MCF 10A (cell line): ENCODE measurements around the gene INF2. TPM values are rescaled to one million over a fixed set of nuclear protein-coding genes. Genes with fewer than 3 reads are reported as not detected.

Experiments used
- Bru-seq: library from RNA; stranded (reverse); fragments of 400-500 nt; gene quantifications from one replicate; lab custom pipeline; 2021; lab: Mats Ljungman, UMichigan
- BruChase-seq, 2 experiments: library from RNA; stranded (reverse); fragments of 400-500 nt; gene quantifications; one replicate each; lab custom pipeline; 2021; lab: Mats Ljungman, UMichigan
- BruUV-seq: library from RNA; stranded (reverse); fragments of 400-500 nt; replicated peaks from 2 replicates; lab custom pipeline; 2021; lab: Mats Ljungman, UMichigan
- CTCF ChIA-PET: fragments of 300-600 bp; sonication (Branson Sonifier 250); formaldehyde crosslinking; extraction: SDS; loops from one replicate; lab custom pipeline; 2021; ENCODE audit warnings: antibody characterized with exemption, inconsistent platforms; lab: Yijun Ruan, JAX
- POLR2A ChIA-PET: fragments of 300-600, 350-650 bp; sonication (Branson Sonifier 250); formaldehyde crosslinking; extraction: SDS; loops from one replicate; lab custom pipeline; 2020; ENCODE audit warnings: antibody characterized with exemption, inconsistent platforms; lab: Yijun Ruan, JAX
- DNase-seq: peaks from one replicate; pipeline ENCODE4 v3.0.0-alpha.2; 2018; ENCODE audit not compliant: unreplicated experiment
- H3K27ac Mint-ChIP-seq: one replicate; pipeline ENCODE4 v1.8.0; 2022; ENCODE audit warnings: mild to moderate bottlenecking, low read depth, mixed read lengths; ENCODE audit not compliant: unreplicated experiment
- H3K27me3 Mint-ChIP-seq: one replicate; pipeline ENCODE4 v1.8.0; 2022; ENCODE audit warnings: mixed read lengths; ENCODE audit not compliant: insufficient read depth, unreplicated experiment
- H3K36me3 Mint-ChIP-seq: one replicate; pipeline ENCODE4 v1.8.0; 2022; ENCODE audit warnings: mild to moderate bottlenecking, moderate library complexity, mixed read lengths; ENCODE audit not compliant: insufficient read depth, unreplicated experiment
- H3K4me1 Mint-ChIP-seq: one replicate; pipeline ENCODE4 v1.8.0; 2022; ENCODE audit warnings: mixed read lengths; ENCODE audit not compliant: insufficient read depth, unreplicated experiment
- H3K4me3 Mint-ChIP-seq: one replicate; pipeline ENCODE4 v1.8.0; 2022; ENCODE audit warnings: mild to moderate bottlenecking, moderate library complexity, mixed read lengths; ENCODE audit not compliant: unreplicated experiment
- H3K9me3 Mint-ChIP-seq: one replicate; pipeline ENCODE4 v1.8.0; 2022; ENCODE audit warnings: mixed read lengths; ENCODE audit not compliant: unreplicated experiment
- CTCF ChIP-seq: fragments of 200-600 bp; IDR thresholded peaks from one replicate; pipeline ENCODE4 v1.8.0; 2022; ENCODE audit warnings: antibody characterized with exemption, mild to moderate bottlenecking; ENCODE audit not compliant: unreplicated experiment
- intact Hi-C: fragments of 100-400 bp; cut with micrococcal nuclease; formaldehyde crosslinking; loops from 2 replicates; pipeline ENCODE4 v1.14.1; 2022
- long read RNA-seq: library from polyadenylated mRNA; stranded (forward); transcript quantifications from one replicate; pipeline ENCODE4 v2.0.0, GENCODE V29; 2022
- total RNA-seq: library from RNA; stranded (reverse); gene quantifications from 2 replicates; pipeline ENCODE4 v1.2.3, GENCODE V29; 2022

The INF2 gene
- total RNA-seq (91.6 and 102 TPM in 2 replicates), Bru-seq, nascent RNA (percentile 59 among the genes with signal in this experiment), BruChase-seq, experiment 1, labeled RNA remaining after a 6-hour chase (percentile 77 among the genes with signal in this experiment), BruChase-seq, experiment 2, labeled RNA remaining after a 2-hour chase (percentile 66 among the genes with signal in this experiment)
- long read RNA-seq, transcript INF2-204 (5 exons, 1,689 nt), result major isoform, 18 of 46 reads
- long read RNA-seq, partial matches to known transcripts, result 12 of 46 reads
- long read RNA-seq, other reads (novel, unspliced or antisense), result 16 of 46 reads

- DNase-seq, result peak; percentile 76
- no peaks in the 10 kb centered on the region for H3K27me3 Mint-ChIP-seq
- H3K4me3 Mint-ChIP-seq, result peak within 1 kb of the TSS; percentile 76
- H3K9me3 Mint-ChIP-seq, result no peaks in the 10 kb centered on the region
- ChIA-PET CTCF (interaction anchor here (1.1 kb wide), 1 partner anchor 22 kb away, joined by 3 read pairs; no protein-coding TSS in a partner anchor), POLR2A (interaction anchor here (0.5 to 5.1 kb wide), 3 partner anchors 9 to 106 kb away, joined by 3 to 60 read pairs (median 4); partner anchors contain the start of gene AKT1)
- H3K4me1 Mint-ChIP-seq, result peaks cover 24% of the 10 kb centered on the region
- peaks cover 6% of the 10 kb centered on the region for H3K36me3 Mint-ChIP-seq
- intact Hi-C loops, result loop anchor here (1.0 to 2.0 kb wide), 2 partner anchors 19 to 38 kb away; no protein-coding TSS in a partner anchor
- no peak for TF ChIP-seq CTCF
- peak within 1 kb of the TSS; percentile 83 for H3K27ac Mint-ChIP-seq
- BruUV-seq, result no TSS peak
Observed at GRCh38 chr14:104689109-104689880, at the start of gene INF2. TSS of gene INF2 (plus strand) at chr14:104689618. CDS start at chr14:104701366, 11,748 bp downstream.

GRCh38 chr14:104639885-104640548 is 49.4 kb upstream of the INF2 start:
- Mint-ChIP-seq H3K9me3 (no peaks in the 10 kb centered on the region), H3K4me3 (no peak overlapping the region), H3K27ac (no peak overlapping the region), H3K4me1 (no peaks in the 10 kb centered on the region), H3K27me3 (peaks cover 32% of the 10 kb centered on the region), H3K36me3 (no peaks in the 10 kb centered on the region)
- ChIA-PET POLR2A (no interaction called here), CTCF (interaction anchor here (0.6 to 1.2 kb wide), 6 partner anchors 14 to 1041 kb away, joined by 3 to 7 read pairs (median 4); no protein-coding TSS in a partner anchor)
- TF ChIP-seq CTCF, result peak; percentile 99
- DNase-seq, result peak; percentile 60
- intact Hi-C loops, result loop anchor here (1.0 kb wide), 3 partner anchors 76 to 562 kb away; no protein-coding TSS in a partner anchor
- BruUV-seq, result no TSS peak

GRCh38 chr14:104640681-104641080 is 48.7 kb upstream of the INF2 start:
- no TSS peak for BruUV-seq
- Mint-ChIP-seq H3K36me3 (no peaks in the 10 kb centered on the region), H3K4me1 (no peaks in the 10 kb centered on the region), H3K27me3 (peaks cover 28% of the 10 kb centered on the region), H3K4me3 (no peak overlapping the region), H3K27ac (no peak overlapping the region), H3K9me3 (no peaks in the 10 kb centered on the region)
- intact Hi-C loops, result loop anchor here (1.0 kb wide), 3 partner anchors 76 to 562 kb away; no protein-coding TSS in a partner anchor
- TF ChIP-seq CTCF, result no peak
- CTCF ChIA-PET, result interaction anchor here (0.6 to 1.2 kb wide), 4 partner anchors 14 to 506 kb away, joined by 3 to 7 read pairs (median 4); no protein-coding TSS in a partner anchor
- POLR2A ChIA-PET, result no interaction called here
- no peak for DNase-seq
